ENCODE data around the gene RNF39.
A peak's percentile ranks its signal among the peaks of the same experiment; 100 is the strongest.

RNF39 gene

GRCh38 chr6:30093951-30094661, 18.5 kb upstream of the RNF39 start:
- DNase-seq = no peak

GRCh38 chr6:30092852-30093543, 17.4 kb upstream of the RNF39 start:
- DNase-seq = no peak

- DNase-seq = no peak
These were observed 16.2 kb upstream of the RNF39 start for GRCh38 chr6:30091577-30092381.

GRCh38 chr6:30087876-30088275, 12.3 kb upstream of the RNF39 start:
- no peak for DNase-seq

GRCh38 chr6:30077218-30077617, 1.6 kb upstream of the RNF39 start:
- DNase-seq = no peak

- no peak for DNase-seq
These were observed 492 bp upstream of the RNF39 start for GRCh38 chr6:30075790-30076732.

- DNase-seq = no peak
These were observed 1.1 kb downstream of the RNF39 start for GRCh38 chr6:30074331-30075093.

- no peak for DNase-seq
These were observed 1.9 kb downstream of the RNF39 start for GRCh38 chr6:30073489-30074235.

- no peak for DNase-seq
These were observed 3.7 kb downstream of the RNF39 start for GRCh38 chr6:30071858-30072257.

GRCh38 chr6:30071081-30071818, 4.3 kb downstream of the RNF39 start:
- DNase-seq = no peak

- DNase-seq = no peak
These were observed 8.0 kb downstream of the RNF39 start for GRCh38 chr6:30067460-30068139.

GRCh38 chr6:30066577-30067459, 8.8 kb downstream of the RNF39 start, which contains the start of gene PPP1R11:
PPP1R11 (plus strand) TSS chr6:30067198; CDS start chr6:30067411, 213 bp downstream.
- DNase-seq = peak; percentile 100

GRCh38 chr6:30066082-30066481, 9.5 kb downstream of the RNF39 start:
- DNase-seq = no peak

GRCh38 chr6:30063315-30063714, 12.3 kb downstream of the RNF39 start:
- DNase-seq = no peak

GRCh38 chr6:30062471-30063178, 12.9 kb downstream of the RNF39 start:
- no peak for DNase-seq

- peak; percentile 4 to 62 for DNase-seq
These were observed 13.6 kb downstream of the RNF39 start for GRCh38 chr6:30061858-30062458.
